HG03139 (cell line): ENCODE results near the gene FUT8.
"Not testable (repeated sequence)": the region's sequence is repeated elsewhere in the genome, so short reads cannot be mapped to it uniquely, and the experiment has no call there.

ENCODE experiments used
- ATAC-seq: cut with Tn5 transposase; IDR thresholded peaks from one replicate; pipeline ENCODE4 v1.9.1; 2021; ENCODE audit not compliant: unreplicated experiment

Gene FUT8

DNA sequence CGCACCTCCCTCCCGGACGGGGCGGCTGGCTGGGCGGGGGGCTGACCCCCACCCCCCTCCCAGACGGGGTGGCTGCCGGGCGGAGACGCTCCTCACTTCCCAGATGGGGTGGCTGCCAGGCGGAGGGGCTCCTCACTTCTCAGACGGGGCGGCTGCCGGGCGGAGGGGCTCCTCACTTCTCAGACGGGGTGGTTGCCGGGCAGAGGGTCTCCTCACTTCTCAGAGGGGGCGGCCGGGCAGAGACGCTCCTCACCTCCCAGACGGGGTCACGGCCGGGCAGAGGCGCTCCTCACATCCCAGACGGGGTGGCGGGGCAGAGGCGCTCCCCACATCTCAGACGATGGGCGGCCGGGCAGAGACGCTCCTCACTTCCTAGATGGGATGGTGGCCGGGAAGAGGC is 280.0 kb downstream of the FUT8 start:
- not testable (repeated sequence) for ATAC-seq

DNA sequence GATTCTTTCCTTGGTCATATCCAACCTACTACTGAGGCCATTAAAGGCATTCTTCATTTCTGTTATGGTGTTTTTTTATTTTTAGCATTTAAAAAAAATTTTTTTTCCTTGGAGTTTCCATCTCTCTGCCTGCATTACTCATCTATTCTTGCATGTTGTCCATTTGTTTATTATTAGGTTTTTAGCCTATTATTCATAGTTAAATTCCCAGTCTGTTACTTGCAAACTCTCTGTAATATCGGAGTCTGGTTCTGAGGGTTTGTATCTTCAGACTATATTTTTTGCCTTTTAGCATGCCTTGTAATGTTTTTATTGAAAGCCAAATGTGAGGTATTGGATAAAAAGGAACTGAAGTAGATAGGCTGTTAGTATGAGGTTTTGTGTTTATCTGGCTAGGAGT is 284.3 kb downstream of the FUT8 start:
- ATAC-seq: no peak

DNA sequence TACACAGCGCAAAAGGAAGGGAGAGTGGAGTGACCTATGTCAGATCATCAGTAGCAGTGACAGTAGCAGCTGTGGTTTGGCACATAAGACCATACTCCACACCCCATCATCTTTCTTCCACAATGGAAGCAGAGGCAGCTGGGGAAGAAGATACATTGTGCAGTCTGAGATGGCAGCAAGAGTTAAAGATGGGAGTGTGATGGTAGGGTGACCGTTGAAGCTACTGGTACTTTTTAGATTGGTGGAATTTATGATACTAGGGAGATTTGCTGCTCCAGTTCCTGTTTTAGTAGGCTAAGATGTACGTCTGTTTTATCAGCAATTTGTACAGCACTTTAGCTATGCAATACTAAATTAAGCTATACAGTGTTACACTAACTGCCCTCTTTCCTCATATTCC is 291.0 kb downstream of the FUT8 start:
- ATAC-seq: no peak

DNA sequence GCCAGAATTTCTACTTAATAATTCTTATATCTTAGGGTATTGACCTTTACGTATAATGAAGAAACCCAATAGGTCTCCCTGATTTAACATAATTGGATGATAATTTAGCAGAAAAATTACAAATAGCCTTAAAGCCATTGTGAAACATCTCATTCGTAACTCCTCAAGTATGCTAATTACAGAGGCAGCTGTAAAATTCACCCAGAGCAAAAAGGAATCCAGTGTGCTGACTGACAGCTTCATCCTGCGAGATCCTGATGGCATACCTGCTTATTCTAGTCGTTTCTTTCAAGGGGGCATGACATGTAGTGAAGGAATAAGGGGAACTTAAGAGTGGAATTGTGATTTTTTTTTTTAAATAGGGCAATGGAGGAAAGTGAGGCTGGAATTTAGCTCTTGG is 291.5 kb downstream of the FUT8 start:
- ATAC-seq: no peak

DNA sequence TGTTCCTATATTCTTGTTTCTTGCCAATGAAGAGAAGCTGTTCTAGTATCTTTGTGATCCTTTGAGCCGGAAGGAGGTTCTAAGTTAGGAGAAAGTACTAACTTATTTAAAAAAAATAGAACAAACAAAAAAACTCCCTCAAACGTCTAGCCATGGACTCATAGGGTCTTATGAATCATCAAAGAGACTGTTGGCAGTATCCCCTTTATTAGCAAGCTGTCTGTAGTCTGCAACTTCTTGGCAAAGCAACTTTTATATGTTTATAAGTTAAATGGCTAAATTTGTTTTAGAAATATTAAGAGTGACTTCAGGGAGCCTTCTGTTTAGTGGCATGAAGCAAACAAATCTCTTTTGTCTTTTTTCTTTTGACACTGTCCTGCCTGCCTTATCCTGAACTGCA is 291.9 kb downstream of the FUT8 start:
- ATAC-seq: no peak

DNA sequence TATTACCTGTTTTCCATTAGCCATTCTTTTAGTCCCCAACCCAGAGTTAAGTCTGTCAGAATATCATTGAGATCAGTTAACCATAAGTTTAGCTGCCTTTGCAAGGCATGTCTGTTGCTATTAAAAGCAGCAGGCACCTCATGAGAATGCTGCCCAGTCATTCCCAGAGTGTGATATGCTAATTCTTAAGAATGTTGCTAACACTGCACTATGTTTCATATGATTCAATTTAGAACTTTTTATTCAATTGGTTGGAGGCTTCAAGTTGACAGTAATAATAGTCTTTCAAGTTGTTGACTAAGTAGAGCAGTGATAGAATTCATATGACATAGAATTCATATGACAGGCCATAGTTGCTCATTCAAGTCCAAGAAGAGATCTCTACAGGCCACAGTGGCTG is 292.3 kb downstream of the FUT8 start:
- ATAC-seq: no peak

DNA sequence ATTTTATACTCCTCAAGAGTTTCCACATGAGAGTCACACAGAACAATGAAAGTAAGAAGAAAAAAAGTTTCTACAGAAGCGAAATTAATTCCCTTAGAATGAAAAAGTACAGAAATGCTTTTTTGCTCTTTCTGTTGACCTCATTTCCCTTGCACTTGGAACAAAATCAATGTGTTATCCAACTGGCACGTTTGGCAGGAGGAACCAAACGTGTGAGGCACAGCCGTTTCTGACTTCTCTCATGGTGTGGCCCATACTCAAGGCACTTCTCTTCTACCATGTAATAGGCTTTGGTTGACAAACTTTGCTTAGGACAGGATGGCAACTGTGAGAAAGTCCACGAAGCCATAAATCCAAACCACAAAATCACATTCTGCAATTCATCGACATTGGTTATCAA is 297.0 kb downstream of the FUT8 start:
- ATAC-seq: no peak

DNA sequence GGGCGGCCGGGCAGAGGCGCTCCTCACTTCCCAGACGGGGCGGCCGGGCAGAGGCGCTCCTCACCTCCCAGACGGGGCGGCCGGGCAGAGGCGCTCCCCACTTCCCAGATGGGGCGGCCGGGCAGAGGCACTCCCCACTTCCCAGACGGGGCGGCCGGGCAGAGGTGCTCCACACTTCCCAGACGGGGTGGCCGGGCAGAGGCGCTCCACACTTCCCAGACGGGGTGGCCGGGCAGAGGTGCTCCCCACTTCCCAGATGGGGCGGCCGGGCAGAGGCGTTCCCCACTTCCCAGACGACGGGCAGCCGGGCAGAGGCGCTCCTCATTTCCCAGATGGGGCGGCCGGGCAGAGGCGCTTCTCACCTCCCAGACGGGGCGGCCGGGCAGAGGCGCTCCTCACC is 304.3 kb downstream of the FUT8 start:
- not testable (repeated sequence) for ATAC-seq

DNA sequence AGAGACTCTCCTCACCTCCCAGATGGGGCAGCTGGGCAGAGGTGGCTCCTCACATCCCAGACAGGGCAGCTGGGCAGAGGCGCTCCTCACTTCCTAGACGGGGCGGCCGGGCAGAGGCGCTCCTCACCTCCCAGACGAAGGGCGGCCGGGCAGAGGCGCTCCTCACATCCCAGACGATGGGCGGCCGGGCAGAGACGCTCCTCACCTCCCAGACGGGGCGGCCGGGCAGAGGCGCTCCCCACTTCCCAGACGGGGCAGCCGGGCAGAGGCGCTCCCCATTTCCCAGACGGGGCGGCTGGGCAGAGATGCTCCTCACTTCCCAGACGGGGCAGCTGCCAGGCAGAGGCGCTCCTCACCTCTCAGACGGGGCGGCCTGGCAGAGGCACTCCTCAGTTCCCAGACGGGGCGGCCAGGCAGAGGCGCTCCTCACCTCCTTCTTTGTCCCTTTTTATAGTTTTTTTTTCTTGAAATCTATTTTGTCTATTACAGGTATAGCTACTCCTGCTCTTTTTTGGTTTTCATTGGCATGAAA is 304.9 kb downstream of the FUT8 start:
- ATAC-seq: not testable (repeated sequence)

DNA sequence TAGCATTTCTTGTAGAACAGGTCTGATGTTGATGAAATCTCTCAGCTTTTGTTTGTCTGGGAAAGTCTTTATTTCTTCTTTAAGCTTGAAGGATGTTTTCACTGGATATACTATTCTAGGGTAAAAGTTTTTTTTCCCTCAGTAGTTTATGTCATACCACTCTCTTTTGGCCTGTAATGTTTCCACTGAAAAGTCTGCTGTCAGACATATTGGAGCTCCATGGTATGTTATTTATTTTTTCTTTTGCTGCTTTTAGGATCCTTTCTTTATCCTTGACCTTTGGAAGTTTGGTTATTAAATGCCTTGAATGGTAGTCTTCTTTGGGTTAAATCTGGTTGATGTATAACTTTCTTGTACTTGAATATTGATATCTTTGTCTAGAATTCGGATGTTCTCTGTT is 306.1 kb downstream of the FUT8 start:
- ATAC-seq: no peak

DNA sequence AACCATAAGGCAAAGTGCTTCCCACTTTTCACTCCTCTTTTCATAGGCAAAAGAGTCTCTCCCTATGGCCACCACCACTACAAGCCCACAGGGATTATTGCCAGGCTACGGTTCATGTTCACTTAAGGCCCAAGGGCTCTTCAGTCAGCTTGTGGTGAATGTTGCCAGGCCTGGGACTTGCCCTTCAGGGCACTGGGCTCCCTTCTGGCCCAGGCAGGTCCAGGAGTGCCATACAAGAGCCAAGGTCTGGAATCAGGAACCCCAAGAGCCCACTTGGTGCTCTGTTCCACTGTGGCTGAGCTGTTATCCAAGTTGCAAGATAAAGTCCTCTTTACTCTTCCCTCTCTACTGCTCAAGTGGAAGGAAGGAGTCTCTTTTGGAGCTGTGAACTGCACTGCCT is 307.6 kb downstream of the FUT8 start:
- ATAC-seq: no peak

DNA sequence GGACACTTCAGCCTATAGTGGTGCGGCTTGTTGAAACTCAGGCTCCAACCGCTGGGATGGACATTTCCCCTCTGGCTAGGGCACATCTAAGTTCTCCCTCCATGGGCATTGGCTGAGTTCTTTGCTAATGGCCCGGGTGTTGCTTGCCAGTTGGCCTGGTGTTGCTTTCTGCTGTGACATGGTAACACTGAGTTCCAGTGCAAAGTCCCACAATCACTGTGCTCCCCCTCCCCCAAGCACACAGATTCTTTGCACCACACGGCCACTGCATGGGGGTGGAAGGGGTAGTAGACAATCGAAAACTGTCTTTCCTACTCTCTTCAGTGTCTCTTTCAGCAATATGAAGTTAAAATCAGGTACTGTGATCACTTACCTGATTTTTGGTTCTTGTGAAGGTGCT is 308.2 kb downstream of the FUT8 start:
- no peak for ATAC-seq

DNA sequence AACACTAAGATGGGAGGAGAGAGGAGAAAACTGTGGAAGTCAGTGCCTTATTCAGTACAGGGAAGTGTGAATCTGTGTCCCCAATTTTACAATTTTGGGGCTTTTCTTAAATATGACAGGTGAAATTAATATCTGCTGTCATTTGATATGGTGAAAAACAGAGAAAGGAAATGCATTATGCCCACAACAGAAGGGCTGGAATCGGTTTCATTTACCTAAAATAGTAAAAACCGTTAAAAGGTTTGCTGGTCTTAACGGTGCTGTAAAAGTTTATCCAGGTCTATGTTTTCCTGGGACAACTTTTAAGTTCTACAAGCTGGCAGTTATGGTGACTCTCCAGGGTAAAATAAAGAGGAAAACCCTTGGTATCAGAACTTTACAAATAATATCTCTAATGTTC is 310.8 kb downstream of the FUT8 start:
- ATAC-seq: no peak

DNA sequence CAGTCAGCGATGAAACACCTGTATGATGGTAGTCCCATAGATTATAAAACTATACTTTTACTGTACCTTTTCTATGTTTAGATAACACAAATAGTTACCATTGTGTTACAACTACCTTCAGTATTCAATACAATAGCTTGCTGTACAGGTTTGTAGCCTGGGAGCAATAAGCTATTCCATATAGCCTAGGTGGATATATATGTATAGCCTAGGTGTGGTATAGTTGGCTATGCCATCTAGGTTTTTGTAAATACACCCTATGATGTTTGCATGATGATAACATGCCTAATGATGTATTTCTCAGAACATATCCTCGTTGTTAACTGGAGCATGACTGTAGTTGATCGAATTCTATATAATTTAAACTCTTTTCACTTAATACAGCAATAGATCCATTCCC is 316.1 kb downstream of the FUT8 start:
- no peak for ATAC-seq

DNA sequence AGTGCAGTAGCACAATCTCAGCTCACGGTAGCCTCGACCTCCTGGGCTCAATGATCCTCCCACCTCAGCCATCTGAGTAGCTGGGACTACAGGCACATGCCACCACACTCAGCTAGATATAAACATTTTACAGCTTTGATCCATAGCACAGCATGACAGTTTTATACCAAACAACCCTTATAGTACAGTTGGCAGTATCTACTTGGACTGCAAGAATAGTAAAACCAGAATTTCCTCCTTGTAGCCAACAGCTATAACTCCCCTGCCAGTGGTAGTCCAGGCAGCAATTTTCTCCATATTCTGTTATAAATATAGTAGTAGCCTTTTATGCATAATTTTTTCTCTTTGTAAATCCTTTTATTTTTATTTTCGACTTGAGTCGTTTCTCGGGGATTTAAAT is 317.0 kb downstream of the FUT8 start:
- ATAC-seq: no peak

DNA sequence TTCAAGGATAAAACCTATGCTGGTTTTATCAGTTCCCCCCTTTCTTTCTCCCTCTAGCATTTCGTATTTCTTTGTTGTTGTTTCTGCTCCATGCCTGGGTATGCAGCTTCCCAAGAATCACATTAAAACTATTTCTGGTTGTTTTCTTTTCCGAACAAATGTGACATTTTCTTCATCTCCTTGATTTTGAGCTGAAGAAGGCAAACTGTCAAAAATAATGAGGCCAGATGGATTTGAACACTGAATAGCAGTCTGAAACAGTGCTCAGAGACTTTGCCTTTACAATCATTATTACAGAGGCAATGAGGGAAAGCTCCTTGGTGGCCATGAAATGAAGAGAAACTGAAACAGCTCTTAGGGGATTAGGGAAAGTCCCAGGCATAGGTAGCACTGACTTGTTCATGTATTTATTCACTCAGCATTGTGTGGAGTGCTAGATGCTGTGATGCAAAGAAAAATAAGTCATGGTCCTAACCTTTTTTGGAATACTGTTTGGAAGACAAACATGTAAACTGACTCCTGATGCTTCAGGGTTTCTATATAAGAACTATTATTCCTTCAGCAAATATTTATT is 319.5 kb downstream of the FUT8 start:
- ATAC-seq: no peak

DNA sequence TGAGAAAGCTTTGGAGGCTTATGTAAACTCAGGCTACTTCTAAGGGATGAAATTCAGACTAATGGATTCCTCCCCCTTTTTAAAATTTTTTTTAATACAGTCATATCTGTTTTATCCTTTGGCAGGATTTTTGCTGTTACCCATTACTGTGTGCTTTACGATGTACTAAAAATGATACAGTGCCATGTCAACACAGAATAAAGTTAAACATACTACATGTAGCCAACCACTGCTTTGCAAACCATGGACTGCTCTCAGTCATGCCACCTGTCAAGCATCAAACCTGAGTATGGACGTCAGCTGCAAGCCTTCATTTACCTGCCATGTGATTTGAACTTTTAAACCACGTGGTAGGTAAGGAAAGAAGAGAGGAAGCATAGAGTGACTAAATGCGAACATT is 325.8 kb downstream of the FUT8 start:
- ATAC-seq: no peak

DNA sequence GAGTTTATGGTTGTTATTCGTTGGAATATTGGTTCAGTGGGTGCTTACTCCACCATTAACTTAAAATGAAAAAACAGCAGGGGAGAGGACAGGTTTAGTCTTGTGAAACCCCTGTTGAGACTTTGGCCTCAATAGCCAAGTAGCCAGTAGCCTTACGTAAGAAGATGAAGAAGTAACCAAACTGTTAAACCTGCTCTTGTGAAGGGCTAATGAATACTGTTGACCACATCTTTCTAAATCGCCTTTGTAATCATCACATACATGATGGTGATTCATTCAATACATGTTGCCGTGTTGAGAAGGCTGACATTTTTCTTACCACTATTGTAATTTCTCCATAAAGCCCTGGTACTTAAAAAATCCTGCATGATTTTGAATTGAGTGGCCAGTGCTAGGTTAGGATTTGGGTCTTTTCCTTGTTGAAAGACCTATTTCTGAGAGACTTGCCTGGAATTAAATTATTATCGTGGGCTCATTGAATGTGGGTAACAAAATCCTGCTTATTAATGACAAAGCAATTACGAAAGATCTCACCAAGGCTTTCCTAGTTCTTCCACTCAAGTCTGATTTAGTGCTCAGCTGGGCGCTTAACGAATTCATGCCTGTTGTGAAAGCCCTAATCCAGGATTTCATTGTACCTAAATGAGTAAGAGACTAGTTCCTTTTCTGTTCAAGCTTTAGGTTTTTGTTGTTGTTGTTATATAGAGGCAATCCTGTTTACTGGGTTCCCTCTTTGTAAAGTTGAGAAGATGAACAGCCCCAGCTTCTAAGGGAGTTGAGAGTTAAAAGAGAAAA is 333.1 kb downstream of the FUT8 start:
- no peak for ATAC-seq

DNA sequence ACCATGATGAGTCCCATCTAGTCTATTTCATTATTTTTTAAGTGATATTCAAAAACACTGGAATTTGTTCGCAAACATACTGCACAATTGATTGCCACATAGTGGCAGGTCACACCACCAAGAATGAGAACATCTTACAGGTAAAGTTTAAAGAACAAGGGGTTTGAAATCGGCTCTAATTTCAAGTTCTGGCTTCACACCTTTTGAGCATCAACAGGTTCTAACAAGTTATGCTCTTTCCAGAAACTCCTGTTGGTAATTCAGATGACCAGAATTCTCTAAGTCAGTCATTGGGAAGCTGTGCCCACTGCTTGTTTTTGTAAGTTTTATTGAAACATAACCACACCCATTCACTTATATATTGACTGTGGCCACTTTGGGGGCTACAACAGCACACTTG is 336.3 kb downstream of the FUT8 start:
- ATAC-seq: no peak

DNA sequence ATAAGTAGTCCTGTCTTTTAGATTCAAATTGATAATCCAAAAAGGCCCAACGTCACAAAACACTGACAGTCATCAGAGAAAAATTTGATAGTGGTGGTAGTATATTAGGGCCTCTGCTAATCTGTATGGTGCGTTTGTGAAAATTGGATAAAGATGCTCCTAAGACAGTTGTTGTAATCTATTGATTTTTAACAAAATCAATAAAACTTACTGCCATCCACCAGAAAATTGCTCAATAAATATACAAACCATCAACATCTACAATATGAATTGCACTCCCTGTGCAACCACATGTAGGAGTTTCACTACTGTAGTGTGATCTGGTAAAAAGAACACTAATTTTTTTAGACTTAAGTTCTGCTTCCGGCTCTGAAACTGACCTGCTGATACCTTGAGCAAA is 336.8 kb downstream of the FUT8 start:
- no peak for ATAC-seq

DNA sequence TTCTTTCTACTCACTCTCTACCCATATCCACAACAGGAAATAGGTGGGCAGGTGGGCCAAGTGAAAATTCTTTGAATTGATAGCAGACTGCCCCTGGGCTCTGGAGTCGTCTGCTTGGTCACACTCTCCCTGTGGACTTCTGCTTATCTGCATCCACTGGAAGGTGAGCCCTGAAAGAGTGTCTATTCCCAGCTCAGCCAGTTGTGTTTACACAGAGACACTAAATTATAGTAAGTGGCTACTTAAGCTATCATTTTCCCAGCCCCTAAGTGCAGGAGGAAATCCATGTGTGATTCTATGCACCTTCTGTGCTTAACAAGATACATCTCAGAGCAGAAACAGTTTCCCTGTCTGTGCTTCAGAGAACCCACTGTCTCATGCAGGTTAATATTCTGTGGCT is 338.4 kb downstream of the FUT8 start:
- ATAC-seq: no peak

DNA sequence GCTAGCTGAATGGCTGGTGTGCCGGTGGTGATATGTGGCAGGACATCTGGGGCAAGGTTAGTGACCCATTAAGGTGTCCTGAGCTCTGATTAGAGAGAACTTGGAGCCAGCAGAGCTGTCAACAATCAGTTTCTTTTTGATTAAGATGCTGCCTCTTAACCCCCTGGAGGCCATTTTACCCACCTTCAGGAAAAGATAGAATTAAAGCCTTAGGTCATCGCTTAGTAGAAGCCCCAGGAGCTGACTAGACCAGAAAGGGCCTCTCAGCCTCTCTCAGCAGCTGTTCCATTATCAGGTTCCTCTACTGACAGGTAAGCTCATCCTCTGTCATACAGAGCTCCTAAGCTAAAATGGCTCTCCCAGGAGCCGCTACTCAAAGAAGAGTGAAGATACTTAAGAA is 339.0 kb downstream of the FUT8 start:
- no peak for ATAC-seq

DNA sequence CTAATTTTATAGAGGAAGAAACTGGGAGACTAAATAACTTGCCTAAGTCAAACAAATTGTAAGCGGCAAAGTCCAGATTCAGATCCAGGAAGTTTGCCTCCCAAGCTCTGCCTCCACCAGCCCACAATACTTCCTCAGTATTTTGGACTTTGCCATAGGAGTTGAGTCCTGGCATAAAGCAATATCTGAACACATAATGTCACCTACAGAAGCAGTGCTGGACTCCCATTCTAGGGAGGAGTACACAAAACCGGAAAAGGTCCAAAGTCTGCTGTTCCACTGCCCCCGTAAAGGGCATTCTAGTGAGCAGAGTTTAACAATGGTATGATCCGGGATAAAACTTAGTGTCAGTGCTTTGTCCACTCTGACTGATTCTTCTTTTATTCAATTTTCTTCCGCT is 340.5 kb downstream of the FUT8 start:
- ATAC-seq: no peak
